HCT116 (cell line): ENCODE results near the gene ELFN1. TPM values are rescaled to one million over a fixed set of nuclear protein-coding genes. Genes with fewer than 3 reads are reported as not detected.

Experiments used
- ATAC-seq: fragments of 200-7000 bp; cut with Tn5 transposase; 2 replicates; pipeline ENCODE4 v1.9.1; 2020; ENCODE audit warnings: mild to moderate bottlenecking, moderate library complexity
- BruUV-seq: library from RNA; stranded (reverse); fragments of 400-500 nt; replicated peaks from 2 replicates; lab custom pipeline; 2021; lab: Mats Ljungman, UMichigan
- CTCF ChIA-PET: fragments of 300-600 bp; sonication (Branson Sonifier 250); formaldehyde crosslinking; loops from one replicate; lab custom pipeline; 2021; ENCODE audit warnings: antibody characterized with exemption; lab: Charles Lee
- POLR2A ChIA-PET: fragments of 300-600, 350-600 bp; sonication (Branson Sonifier 250); formaldehyde crosslinking; loops from one replicate; lab custom pipeline; 2021; ENCODE audit warnings: antibody characterized with exemption; lab: Charles Lee
- RAD21 ChIA-PET, 2 experiments: fragments of 300-600 bp; sonication (Branson Sonifier 250); formaldehyde crosslinking; loops; one replicate each; lab custom pipeline; 2023; ENCODE audit warnings: low total read pairs in 2 of 2; ENCODE audit not compliant: uncharacterized antibody in 2 of 2, unreplicated experiment in 2 of 2, low non-redundant PET in 1 of 2; lab: Charles Lee
- DNase-seq: peaks from one replicate; pipeline ENCODE4 v3.0.0-alpha.2; 2010; ENCODE audit warnings: low read depth, low spot score
- H2AFZ ChIP-seq: fragments of 200-600 bp; shearing (Covaris generic), sonication (generic); 2 replicates; pipeline ENCODE4 v1.6.1; 2017; ENCODE audit warnings: low read depth, mixed run types, mixed read lengths, antibody characterized with exemption, low read length; ENCODE audit not compliant: poor library complexity, severe bottlenecking
- H3K27ac ChIP-seq: 2 replicates; pipeline ENCODE4 v1.5.1; 2012; ENCODE audit warnings: low read depth, low read length
- H3K27me3 ChIP-seq: fragments of 200-600 bp; sonication (generic); 2 replicates; pipeline ENCODE4 v1.6.1; 2016; ENCODE audit warnings: mixed run types, low read length, mixed read lengths; ENCODE audit not compliant: insufficient read depth
- H3K36me3 ChIP-seq, 2 experiments: fragments of 200-500 bp in 1 of 2; fragments of 200-600 bp in 1 of 2; sonication (Bioruptor generic) in 1 of 2; sonication (generic) in 1 of 2; 2 replicates each; pipeline versions ENCODE4 v1.5.1 to v1.6.1; 2014 to 2016; ENCODE audit warnings: low read length in 2 of 2, inconsistent platforms in 1 of 2, mixed read lengths in 1 of 2, mixed run types in 1 of 2; ENCODE audit not compliant: insufficient read depth in 2 of 2, control insufficient read depth in 1 of 2
- H3K4me1 ChIP-seq, 2 experiments: fragments of 200-600 bp in 1 of 2; sonication (generic) in 1 of 2; 2 replicates each; pipeline versions ENCODE4 v1.5.1 to v1.6.1; 2012 to 2017; ENCODE audit warnings: low read length in 2 of 2, inconsistent platforms in 1 of 2, mild to moderate bottlenecking in 1 of 2, mixed read lengths in 1 of 2, mixed run types in 1 of 2, moderate library complexity in 1 of 2; ENCODE audit not compliant: insufficient read depth in 2 of 2, control insufficient read depth in 1 of 2
- H3K4me2 ChIP-seq: fragments of 200-600 bp; sonication (generic); 2 replicates; pipeline ENCODE4 v1.6.1; 2017; ENCODE audit warnings: mixed run types, low read length, mixed read lengths
- H3K4me3 ChIP-seq, 2 experiments: fragments of 200-600 bp in 1 of 2; sonication (generic) in 1 of 2; replicated peaks in 1 of 2; 2 replicates each; pipeline ENCODE4 v1.5.1; 2011 to 2016; ENCODE audit warnings: low read length in 2 of 2, control low read depth in 1 of 2, low read depth in 1 of 2, mild to moderate bottlenecking in 1 of 2, mixed read lengths in 1 of 2, mixed run types in 1 of 2
- H3K79me2 ChIP-seq: fragments of 200-600 bp; sonication (generic); 2 replicates; pipeline ENCODE4 v1.6.1; 2017; ENCODE audit warnings: mild to moderate bottlenecking, mixed run types, low read length, moderate library complexity, mixed read lengths; ENCODE audit not compliant: insufficient read depth
- H3K9ac ChIP-seq: fragments of 200-600 bp; sonication (generic); 2 replicates; pipeline ENCODE4 v1.6.1; 2016; ENCODE audit warnings: low read length, mixed read lengths
- H3K9me2 ChIP-seq: fragments of 200-600 bp; sonication (generic), shearing (Covaris generic); 2 replicates; pipeline ENCODE4 v1.6.1; 2017; ENCODE audit warnings: mixed run types, mild to moderate bottlenecking, moderate library complexity; ENCODE audit not compliant: insufficient read depth
- H3K9me3 ChIP-seq, 2 experiments: fragments of 200-500 bp in 1 of 2; fragments of 200-600 bp in 1 of 2; sonication (Bioruptor generic) in 1 of 2; sonication (generic) in 1 of 2; 2 replicates each; pipeline ENCODE4 v1.6.1; 2014 to 2017; ENCODE audit warnings: low read length in 2 of 2, mixed read lengths in 2 of 2, inconsistent platforms in 1 of 2, low read depth in 1 of 2, mild to moderate bottlenecking in 1 of 2, mixed run types in 1 of 2, moderate library complexity in 1 of 2; ENCODE audit not compliant: control insufficient read depth in 1 of 2, insufficient read depth in 1 of 2
- H4K20me1 ChIP-seq: fragments of 200-600 bp; sonication (generic), shearing (Covaris generic); 2 replicates; pipeline ENCODE4 v1.6.1; 2017; ENCODE audit warnings: mixed run types, mild to moderate bottlenecking, moderate library complexity; ENCODE audit not compliant: insufficient read depth
- ATF3 ChIP-seq: IDR thresholded peaks from 2 replicates; pipeline ENCODE4 v1.6.1; 2012
- CBX3 ChIP-seq: IDR thresholded peaks from 2 replicates; pipeline ENCODE4 v1.6.1; 2012; ENCODE audit warnings: low read depth
- ELF1 ChIP-seq: IDR thresholded peaks from 2 replicates; pipeline ENCODE4 v1.6.1; 2012; ENCODE audit warnings: low read depth, borderline replicate concordance
- FOSL1 ChIP-seq: IDR thresholded peaks from 2 replicates; pipeline ENCODE4 v1.6.1; 2012; ENCODE audit warnings: low read depth
- POLR2A ChIP-seq: IDR thresholded peaks from 2 replicates; pipeline ENCODE4 v1.7.0; 2011; ENCODE audit warnings: borderline replicate concordance; ENCODE audit not compliant: insufficient read depth, insufficient read length; ENCODE audit errors: extremely low read depth
- POLR2AphosphoS5 ChIP-seq: IDR thresholded peaks from 2 replicates; pipeline ENCODE4 v1.6.1; 2011; ENCODE audit warnings: mild to moderate bottlenecking, low read depth, low read length, moderate library complexity
- SRF ChIP-seq: IDR thresholded peaks from 2 replicates; pipeline ENCODE4 v1.6.1; 2012; ENCODE audit warnings: low read depth
- TCF7L2 ChIP-seq: IDR thresholded peaks from 2 replicates; pipeline ENCODE4 v1.7.0; 2011; ENCODE audit warnings: borderline replicate concordance, inconsistent platforms; ENCODE audit not compliant: insufficient read depth, insufficient read length; ENCODE audit errors: extremely low read depth
- YY1 ChIP-seq: IDR thresholded peaks from 2 replicates; pipeline ENCODE4 v1.6.1; 2011; ENCODE audit warnings: low read length, low read depth, moderate library complexity, mild to moderate bottlenecking; ENCODE audit not compliant: insufficient replicate concordance; ENCODE audit errors: extremely low read depth
- ZNF274 ChIP-seq: fragments of 200-500 bp; sonication (Bioruptor generic); IDR thresholded peaks from 2 replicates; pipeline ENCODE4 v1.6.1; 2014; ENCODE audit warnings: mild to moderate bottlenecking, low read depth, low read length, inconsistent platforms
- intact Hi-C: fragments of 100-400 bp; cut with micrococcal nuclease; formaldehyde crosslinking; loops from 2 replicates; pipeline ENCODE4 v1.10.0; 2022
- total RNA-seq: library from RNA; stranded (reverse); gene quantifications from one replicate; pipeline ENCODE4 v1.2.1, GENCODE V29; 2021; ENCODE audit not compliant: unreplicated experiment

ELFN1 gene
- total RNA-seq, 1 experiment from 2014 or later = 4.4 TPM

GRCh38 chr7:1747004-1747801, 77.1 kb downstream of the ELFN1 start:
- CTCF ChIA-PET = no interaction called here
- H3K9ac ChIP-seq = no peak overlapping the region
- H3K79me2 ChIP-seq = no peaks in the 10 kb centered on the region
- BruUV-seq = no TSS peak
- intact Hi-C loops = no loop called here
- peaks cover 15 to 20% of the 10 kb centered on the region in 2 experiments for H3K4me1 ChIP-seq
- RAD21 ChIA-PET = no interaction called here
- H2AFZ ChIP-seq = no peak overlapping the region
- no peaks in the 10 kb centered on the region for H3K27me3 ChIP-seq
- H3K9me2 ChIP-seq = no peaks in the 10 kb centered on the region
- no peak overlapping the region for H3K27ac ChIP-seq
- ATAC-seq (no peak), DNase-seq (no peak)
- POLR2A ChIA-PET = no interaction called here
- no peaks in the 10 kb centered on the region for H4K20me1 ChIP-seq
- no peaks in the 10 kb centered on the region for H3K9me3 ChIP-seq
- H3K4me2 ChIP-seq = no peak overlapping the region
- H3K4me3 ChIP-seq = no peak overlapping the region
- H3K36me3 ChIP-seq = no peaks in the 10 kb centered on the region
- TF ChIP-seq SRF (no peak), POLR2A (no peak), ZNF274 (no peak), FOSL1 (no peak), YY1 (no peak), POLR2AphosphoS5 (no peak), ATF3 (no peak), ELF1 (no peak), CBX3 (no peak), TCF7L2 (no peak)
- TF ChIP-seq, all 23 proteins: peak for 0
